HepG2 (cell line): Measurements from ENCODE around the gene TSPAN9. TPM values are rescaled to one million over a fixed set of nuclear protein-coding genes. Genes with fewer than 3 reads are reported as not detected.

Experiments used
- ATAC-seq: fragments of 200-7000 bp; cut with Tn5 transposase; 3 replicates; pipeline ENCODE4 v1.9.1; 2020; ENCODE audit warnings: mild to moderate bottlenecking, moderate library complexity
- BruUV-seq: library from RNA; stranded (reverse); fragments of 400-500 nt; replicated peaks from 2 replicates; lab custom pipeline; 2021; lab: Mats Ljungman, UMichigan
- CTCF ChIA-PET: fragments of 300-600 bp; formaldehyde crosslinking; extraction: SDS; loops from one replicate; lab custom pipeline; 2021; ENCODE audit warnings: low total read pairs, inconsistent platforms, low intra/inter-chr PET ratio; lab: Yijun Ruan, JAX
- POLR2A ChIA-PET: fragments of 350-600 bp; sonication (Branson Sonifier 250); formaldehyde crosslinking; loops from one replicate; lab custom pipeline; 2020; ENCODE audit warnings: antibody characterized with exemption, inconsistent platforms; lab: Yijun Ruan, JAX
- DNase-seq: peaks from one replicate; pipeline ENCODE4 v3.0.0-alpha.2; 2015; ENCODE audit warnings: low spot score
- FAIRE-seq: peaks from 3 replicates; lab custom pipeline; 2011; peaks lifted over from hg19 to GRCh38; lab: Jason Lieb, UNC
- H2AFZ ChIP-seq: one replicate; pipeline ENCODE4 v1.6.1; 2011; ENCODE audit warnings: low read length, inconsistent platforms
- H3K27ac ChIP-seq: fragments of 300-600 bp; 3 replicates; pipeline ENCODE4 v1.8.0; 2011; ENCODE audit warnings: mixed run types, mild to moderate bottlenecking, mixed read lengths, low read length, inconsistent platforms; ENCODE audit not compliant: insufficient read depth; ENCODE audit errors: extremely low read length
- H3K27me3 ChIP-seq, 2 experiments: fragments of 200-600 bp in 1 of 2; 2 replicates in 1 of 2; 3 replicates in 1 of 2; pipeline versions ENCODE4 v1.6.0 to v1.8.0; 2011; ENCODE audit warnings: low read length in 2 of 2, mild to moderate bottlenecking in 2 of 2, moderate library complexity in 2 of 2, inconsistent platforms in 1 of 2; ENCODE audit not compliant: insufficient read depth in 2 of 2, control insufficient read depth in 1 of 2
- H3K36me3 ChIP-seq, 2 experiments: fragments of 200-600 bp in 1 of 2; replicated peaks in 1 of 2; 2 replicates in 1 of 2; 3 replicates in 1 of 2; pipeline versions ENCODE4 v1.5.1 to v1.8.0; 2011; ENCODE audit warnings: low read length in 2 of 2, inconsistent platforms in 1 of 2; ENCODE audit not compliant: insufficient read depth in 2 of 2, control insufficient read depth in 1 of 2
- H3K4me1 ChIP-seq: 2 replicates; pipeline ENCODE4 v1.5.1; 2012; ENCODE audit warnings: low read length, inconsistent platforms; ENCODE audit not compliant: insufficient read depth
- H3K4me2 ChIP-seq: 2 replicates; pipeline ENCODE4 v1.6.0; 2011; ENCODE audit warnings: low read depth, low read length, inconsistent platforms
- H3K4me3 ChIP-seq, 3 experiments: fragments of 200-600 bp in 1 of 3; sonication (generic), shearing (Covaris generic) in 1 of 3; replicated peaks in 1 of 3; 2 replicates each; pipeline ENCODE4 v1.5.1; 2011 to 2016; ENCODE audit warnings: low read length in 3 of 3, inconsistent platforms in 2 of 3, low read depth in 2 of 3, mild to moderate bottlenecking in 2 of 3, control low read depth in 1 of 3, mixed read lengths in 1 of 3; ENCODE audit not compliant: insufficient read depth in 1 of 3
- H3K79me2 ChIP-seq: one replicate; pipeline ENCODE4 v1.6.1; 2011; ENCODE audit warnings: low read length, inconsistent platforms; ENCODE audit not compliant: insufficient read depth
- H3K9ac ChIP-seq: 2 replicates; pipeline ENCODE4 v1.6.0; 2011; ENCODE audit warnings: mild to moderate bottlenecking, low read depth, low read length, inconsistent platforms; ENCODE audit not compliant: insufficient read depth
- H3K9me3 ChIP-seq: 2 replicates; pipeline ENCODE4 v1.5.1; 2012; ENCODE audit warnings: mild to moderate bottlenecking, low read length
- H4K20me1 ChIP-seq: 2 replicates; pipeline ENCODE4 v1.6.0; 2011; ENCODE audit warnings: inconsistent platforms, mild to moderate bottlenecking, low read length, moderate library complexity; ENCODE audit not compliant: insufficient read depth
- AHR ChIP-seq: IDR thresholded peaks from 2 replicates; pipeline ENCODE4 v1.6.1; 2018; ENCODE audit warnings: missing genetic modification reagents, missing compliant biosample characterization
- EED ChIP-seq: sonication (generic); formaldehyde crosslinking; IDR thresholded peaks from 2 replicates; pipeline ENCODE4 v1.5.0; 2020; ENCODE audit warnings: mild to moderate bottlenecking, missing genetic modification reagents
- EHMT2 ChIP-seq: fragments of 200-600 bp; sonication (generic); IDR thresholded peaks from 2 replicates; pipeline ENCODE4 v1.7.0; 2017; ENCODE audit warnings: antibody characterized with exemption, low read depth, low read length, borderline replicate concordance
- GATAD2A ChIP-seq: IDR thresholded peaks from 2 replicates; pipeline ENCODE4 v1.6.1; 2016
- JARID2 ChIP-seq: sonication (generic); formaldehyde crosslinking; IDR thresholded peaks from 2 replicates; pipeline ENCODE4 v1.8.1; 2023; ENCODE audit warnings: missing genetic modification reagents, inconsistent platforms; ENCODE audit not compliant: insufficient replicate concordance
- MED1 ChIP-seq: sonication (generic); formaldehyde crosslinking; IDR thresholded peaks from 2 replicates; pipeline ENCODE4 v1.4.0; 2020; ENCODE audit warnings: missing genetic modification reagents
- MED8 ChIP-seq: sonication (generic); formaldehyde crosslinking; IDR thresholded peaks from 2 replicates; pipeline ENCODE4 v1.8.1; 2023; ENCODE audit warnings: mild to moderate bottlenecking, missing genetic modification reagents; ENCODE audit not compliant: insufficient replicate concordance
- MIXL1 ChIP-seq: IDR thresholded peaks from 2 replicates; pipeline ENCODE4 v1.6.1; 2016
- NFE2L1 ChIP-seq: sonication (generic); formaldehyde crosslinking; IDR thresholded peaks from 2 replicates; pipeline ENCODE4 v1.4.0; 2020; ENCODE audit warnings: missing genetic modification reagents, mild to moderate bottlenecking, borderline replicate concordance
- NFKB2 ChIP-seq: sonication (generic); formaldehyde crosslinking; IDR thresholded peaks from 2 replicates; pipeline ENCODE4 v1.4.0; 2020; ENCODE audit warnings: missing genetic modification reagents, borderline replicate concordance
- ZFP82 ChIP-seq: sonication (generic); formaldehyde crosslinking; IDR thresholded peaks from 2 replicates; pipeline ENCODE4 v1.5.1; 2020; ENCODE audit warnings: mild to moderate bottlenecking, missing genetic modification reagents, borderline replicate concordance
- ZNF333 ChIP-seq: sonication (generic); formaldehyde crosslinking; IDR thresholded peaks from 2 replicates; pipeline ENCODE4 v1.4.0; 2020; ENCODE audit warnings: mild to moderate bottlenecking, missing genetic modification reagents, borderline replicate concordance
- ZNF556 ChIP-seq: sonication (generic); formaldehyde crosslinking; IDR thresholded peaks from 2 replicates; pipeline ENCODE4 v1.4.0; 2020; ENCODE audit warnings: mild to moderate bottlenecking, missing genetic modification reagents, borderline replicate concordance
- ZSCAN21 ChIP-seq: sonication (generic); formaldehyde crosslinking; IDR thresholded peaks from 2 replicates; pipeline ENCODE4 v1.8.0; 2022; ENCODE audit warnings: mild to moderate bottlenecking, missing genetic modification reagents, moderate library complexity, borderline replicate concordance
- WGBS: methylation state at CpG from one replicate; pipeline ENCODE4 v1.1.6; 2017; ENCODE audit warnings: low lambda C conversion rate; 5-methylcytosine and 5-hydroxymethylcytosine counted together
- in situ Hi-C: cut with HindIII; loops from 2 replicates; pipeline ENCODE4 v1.10.0; 2017; ENCODE audit warnings: low pct_unique_long_range_greater_than_20kb; ENCODE audit not compliant: extremely low pct_ligation_motif_present
- intact Hi-C: fragments of 100-400 bp; cut with micrococcal nuclease; formaldehyde crosslinking; loops from one replicate; pipeline ENCODE4 v1.10.0; 2022; ENCODE audit not compliant: unreplicated experiment
- polyA plus RNA-seq, 8 experiments: library from polyadenylated mRNA; depleted of rRNA in 3 of 8; stranded (reverse) in 7 of 8; unstranded in 1 of 8; fragments of >200 nt; fragmentation: Illumina TruSeq in 4 of 8; extraction: Trizol in 4 of 8; gene quantifications; 2 replicates each; pipeline versions ENCODE4 v1.2.1 to v1.2.3, GENCODE V29; 2011 to 2016; ENCODE audit warnings: low read depth in 4 of 8, missing spikeins in 1 of 8, mixed read lengths in 1 of 8; ENCODE audit not compliant: insufficient read depth in 1 of 8
- total RNA-seq, 5 experiments: library from RNA; depleted of rRNA; stranded (reverse); fragments of >200 nt; fragmentation: Illumina TruSeq; extraction: Trizol; gene quantifications; 2 replicates each; pipeline ENCODE4 v1.2.3, GENCODE V29; 2016; ENCODE audit warnings: low read depth in 1 of 5
- TF ChIP-seq, protein P1 (sequence below): sonication (generic); IDR thresholded peaks from 2 replicates; pipeline ENCODE4 v1.6.1; 2016; ENCODE audit warnings: low read depth, borderline replicate concordance
- TF ChIP-seq, protein P2 (sequence below): IDR thresholded peaks from 2 replicates; pipeline ENCODE4 v1.6.1; 2016; ENCODE audit warnings: low read depth, missing genetic modification reagents, missing compliant biosample characterization
- TF ChIP-seq, protein P3 (sequence below): sonication (generic); formaldehyde crosslinking; IDR thresholded peaks from 2 replicates; pipeline ENCODE4 v1.5.0; 2020; ENCODE audit warnings: mild to moderate bottlenecking, missing genetic modification reagents, moderate library complexity

TSPAN9 gene
- total and polyA plus RNA-seq, 2 of the 13 experiments (the other 11 are each of a cell fraction or from before 2014, with no cell fraction given), result 18.1 to 42.3 TPM

DNA sequence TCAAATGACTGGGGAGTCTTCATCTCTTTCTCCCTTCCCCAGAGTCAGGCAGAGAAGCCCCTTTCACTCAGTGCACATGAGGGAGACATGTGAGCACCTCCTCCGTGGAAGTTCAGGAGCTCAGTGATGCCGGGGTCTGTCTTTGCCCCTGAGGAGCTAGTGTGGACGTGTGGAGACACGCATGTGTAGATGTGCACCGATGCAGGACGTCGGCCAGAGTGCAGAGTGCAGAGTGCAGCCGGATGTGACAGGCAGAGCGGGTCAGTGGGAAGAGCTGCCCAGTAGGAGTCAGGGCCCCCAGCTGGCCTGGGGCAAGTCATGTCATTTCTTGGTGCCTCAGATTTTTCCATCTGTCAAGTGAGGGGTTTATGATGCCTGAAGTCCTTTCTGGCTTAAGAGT, 20.7 kb downstream of the TSPAN9 start:
- CTCF ChIA-PET, result no interaction called here
- TF ChIP-seq MIXL1, result no peak
- TF ChIP-seq ZNF333, result 0 out of 2 replicates have a peak, but pooled peaks have one; percentile 53
- peak; percentile 79 for TF ChIP-seq GATAD2A (CRISPR knock-in tag)
- TF ChIP-seq EHMT2, result no peak
- TF ChIP-seq AHR, result no peak
- TF ChIP-seq, protein P1, sequence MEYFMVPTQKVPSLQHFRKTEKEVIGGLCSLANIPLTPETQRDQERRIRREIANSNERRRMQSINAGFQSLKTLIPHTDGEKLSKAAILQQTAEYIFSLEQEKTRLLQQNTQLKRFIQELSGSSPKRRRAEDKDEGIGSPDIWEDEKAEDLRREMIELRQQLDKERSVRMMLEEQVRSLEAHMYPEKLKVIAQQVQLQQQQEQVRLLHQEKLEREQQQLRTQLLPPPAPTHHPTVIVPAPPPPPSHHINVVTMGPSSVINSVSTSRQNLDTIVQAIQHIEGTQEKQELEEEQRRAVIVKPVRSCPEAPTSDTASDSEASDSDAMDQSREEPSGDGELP, result peak; percentile 85; the same call in 1 of the 2 replicates
- TF ChIP-seq JARID2 (CRISPR knock-in tag), result no peak
- peak; percentile 77; the same call in 1 of the 2 replicates for TF ChIP-seq NFKB2 (CRISPR knock-in tag)
- TF ChIP-seq ZSCAN21 (CRISPR knock-in tag), result 0 out of 2 replicates have a peak, but pooled peaks have one; percentile 66
- TF ChIP-seq NFE2L1 (CRISPR knock-in tag), result no peak
- TF ChIP-seq, protein P2, sequence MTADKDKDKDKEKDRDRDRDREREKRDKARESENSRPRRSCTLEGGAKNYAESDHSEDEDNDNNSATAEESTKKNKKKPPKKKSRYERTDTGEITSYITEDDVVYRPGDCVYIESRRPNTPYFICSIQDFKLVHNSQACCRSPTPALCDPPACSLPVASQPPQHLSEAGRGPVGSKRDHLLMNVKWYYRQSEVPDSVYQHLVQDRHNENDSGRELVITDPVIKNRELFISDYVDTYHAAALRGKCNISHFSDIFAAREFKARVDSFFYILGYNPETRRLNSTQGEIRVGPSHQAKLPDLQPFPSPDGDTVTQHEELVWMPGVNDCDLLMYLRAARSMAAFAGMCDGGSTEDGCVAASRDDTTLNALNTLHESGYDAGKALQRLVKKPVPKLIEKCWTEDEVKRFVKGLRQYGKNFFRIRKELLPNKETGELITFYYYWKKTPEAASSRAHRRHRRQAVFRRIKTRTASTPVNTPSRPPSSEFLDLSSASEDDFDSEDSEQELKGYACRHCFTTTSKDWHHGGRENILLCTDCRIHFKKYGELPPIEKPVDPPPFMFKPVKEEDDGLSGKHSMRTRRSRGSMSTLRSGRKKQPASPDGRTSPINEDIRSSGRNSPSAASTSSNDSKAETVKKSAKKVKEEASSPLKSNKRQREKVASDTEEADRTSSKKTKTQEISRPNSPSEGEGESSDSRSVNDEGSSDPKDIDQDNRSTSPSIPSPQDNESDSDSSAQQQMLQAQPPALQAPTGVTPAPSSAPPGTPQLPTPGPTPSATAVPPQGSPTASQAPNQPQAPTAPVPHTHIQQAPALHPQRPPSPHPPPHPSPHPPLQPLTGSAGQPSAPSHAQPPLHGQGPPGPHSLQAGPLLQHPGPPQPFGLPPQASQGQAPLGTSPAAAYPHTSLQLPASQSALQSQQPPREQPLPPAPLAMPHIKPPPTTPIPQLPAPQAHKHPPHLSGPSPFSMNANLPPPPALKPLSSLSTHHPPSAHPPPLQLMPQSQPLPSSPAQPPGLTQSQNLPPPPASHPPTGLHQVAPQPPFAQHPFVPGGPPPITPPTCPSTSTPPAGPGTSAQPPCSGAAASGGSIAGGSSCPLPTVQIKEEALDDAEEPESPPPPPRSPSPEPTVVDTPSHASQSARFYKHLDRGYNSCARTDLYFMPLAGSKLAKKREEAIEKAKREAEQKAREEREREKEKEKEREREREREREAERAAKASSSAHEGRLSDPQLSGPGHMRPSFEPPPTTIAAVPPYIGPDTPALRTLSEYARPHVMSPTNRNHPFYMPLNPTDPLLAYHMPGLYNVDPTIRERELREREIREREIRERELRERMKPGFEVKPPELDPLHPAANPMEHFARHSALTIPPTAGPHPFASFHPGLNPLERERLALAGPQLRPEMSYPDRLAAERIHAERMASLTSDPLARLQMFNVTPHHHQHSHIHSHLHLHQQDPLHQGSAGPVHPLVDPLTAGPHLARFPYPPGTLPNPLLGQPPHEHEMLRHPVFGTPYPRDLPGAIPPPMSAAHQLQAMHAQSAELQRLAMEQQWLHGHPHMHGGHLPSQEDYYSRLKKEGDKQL, result no peak
- TF ChIP-seq ZNF556 (CRISPR knock-in tag), result peak; percentile 85; the same call in 1 of the 2 replicates
- TF ChIP-seq, protein P3, sequence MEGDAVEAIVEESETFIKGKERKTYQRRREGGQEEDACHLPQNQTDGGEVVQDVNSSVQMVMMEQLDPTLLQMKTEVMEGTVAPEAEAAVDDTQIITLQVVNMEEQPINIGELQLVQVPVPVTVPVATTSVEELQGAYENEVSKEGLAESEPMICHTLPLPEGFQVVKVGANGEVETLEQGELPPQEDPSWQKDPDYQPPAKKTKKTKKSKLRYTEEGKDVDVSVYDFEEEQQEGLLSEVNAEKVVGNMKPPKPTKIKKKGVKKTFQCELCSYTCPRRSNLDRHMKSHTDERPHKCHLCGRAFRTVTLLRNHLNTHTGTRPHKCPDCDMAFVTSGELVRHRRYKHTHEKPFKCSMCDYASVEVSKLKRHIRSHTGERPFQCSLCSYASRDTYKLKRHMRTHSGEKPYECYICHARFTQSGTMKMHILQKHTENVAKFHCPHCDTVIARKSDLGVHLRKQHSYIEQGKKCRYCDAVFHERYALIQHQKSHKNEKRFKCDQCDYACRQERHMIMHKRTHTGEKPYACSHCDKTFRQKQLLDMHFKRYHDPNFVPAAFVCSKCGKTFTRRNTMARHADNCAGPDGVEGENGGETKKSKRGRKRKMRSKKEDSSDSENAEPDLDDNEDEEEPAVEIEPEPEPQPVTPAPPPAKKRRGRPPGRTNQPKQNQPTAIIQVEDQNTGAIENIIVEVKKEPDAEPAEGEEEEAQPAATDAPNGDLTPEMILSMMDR, result peak; percentile 59
- TF ChIP-seq MED1 (CRISPR knock-in tag), result peak; percentile 91
- no peak; the same call in 1 of the 2 replicates for TF ChIP-seq EED (CRISPR knock-in tag)
- TF ChIP-seq MED8 (CRISPR knock-in tag), result peak; percentile 49
- TF ChIP-seq ZFP82, result no peak

More for the DNA sequence above, 20.7 kb downstream of the TSPAN9 start:
- intact Hi-C loops, result loop anchor here (5.0 kb wide), 1 partner anchor 594 kb away; no protein-coding TSS in a partner anchor
- DNase-seq, result peak; percentile 61
- in situ Hi-C loops, result no loop called here
- Histone ChIP-seq H3K27me3 (no peaks in the 10 kb centered on the region), H3K9ac (peak overlapping the region; percentile 62), H3K36me3 (peaks cover 0 to 4% of the 10 kb centered on the region in 2 experiments; a peak in 2 of 5 replicates), H3K79me2 (peaks cover 33% of the 10 kb centered on the region), H3K27ac (peak overlapping the region; percentile 83), H3K4me1 (peaks cover 76% of the 10 kb centered on the region), H4K20me1 (no peaks in the 10 kb centered on the region), H3K9me3 (no peaks in the 10 kb centered on the region), H3K4me2 (peak overlapping the region; percentile 68), H3K4me3 (peak overlapping the region; percentile 9 to 51 (median 34); a peak in 4 of 6 replicates), H2AFZ (no peak overlapping the region)
- peak; percentile 71 for FAIRE-seq
- no TSS peak for BruUV-seq
- WGBS, result 0% methylated on average over 7 of the region's 9 CpGs
- POLR2A ChIA-PET, result interaction anchor here (0.6 to 1.3 kb wide), 7 partner anchors 12 to 67 kb away, joined by 3 to 16 read pairs (median 4); no protein-coding TSS in a partner anchor
- ATAC-seq, result peak; percentile 96
